ENCODE measurements around the gene ANK3. TPM values are rescaled to one million over a fixed set of nuclear protein-coding genes. Genes with fewer than 3 reads are reported as not detected.

The ANK3 gene
- total RNA-seq, 2 donors from 2014 or later = 189 to 198 TPM

GRCh38 chr10:60384708-60385398 lies 4.8 kb downstream of the ANK3 start:
- no peaks in the 10 kb centered on the region for H3K27me3 ChIP-seq
- no peak overlapping the region for H3K4me3 ChIP-seq
- peaks cover 0 to 16% of the 10 kb centered on the region in 2 donors for H3K4me1 ChIP-seq

DNA sequence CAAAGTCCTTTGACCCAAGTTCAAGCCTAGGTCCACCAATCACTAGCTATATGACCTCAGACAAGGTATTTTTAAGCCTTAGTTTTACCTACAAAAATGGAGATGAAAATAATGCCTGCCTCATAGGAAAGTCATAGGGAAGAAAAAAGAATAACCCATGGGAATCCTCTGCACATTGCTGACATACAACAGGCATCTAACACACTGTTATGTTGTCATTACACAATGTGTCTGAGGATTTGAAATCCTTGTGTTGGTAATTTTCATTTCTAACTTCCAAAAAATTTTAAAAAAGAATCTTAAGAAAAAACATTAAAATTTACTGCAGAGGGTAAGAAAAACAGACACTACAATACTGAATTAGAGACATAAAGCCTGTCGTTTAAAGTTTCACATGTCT lies 5.7 kb downstream of the ANK3 start:
- Histone ChIP-seq H3K27ac (peak overlapping the region in 1 of 2 donors; percentile 18), H3K9me3 (no peaks in the 10 kb centered on the region), H3K4me3 (no peak overlapping the region), H3K36me3 (no peaks in the 10 kb centered on the region), H3K4me1 (peaks cover 0 to 16% of the 10 kb centered on the region in 2 donors), H3K27me3 (no peaks in the 10 kb centered on the region)
- TF ChIP-seq, protein P1, sequence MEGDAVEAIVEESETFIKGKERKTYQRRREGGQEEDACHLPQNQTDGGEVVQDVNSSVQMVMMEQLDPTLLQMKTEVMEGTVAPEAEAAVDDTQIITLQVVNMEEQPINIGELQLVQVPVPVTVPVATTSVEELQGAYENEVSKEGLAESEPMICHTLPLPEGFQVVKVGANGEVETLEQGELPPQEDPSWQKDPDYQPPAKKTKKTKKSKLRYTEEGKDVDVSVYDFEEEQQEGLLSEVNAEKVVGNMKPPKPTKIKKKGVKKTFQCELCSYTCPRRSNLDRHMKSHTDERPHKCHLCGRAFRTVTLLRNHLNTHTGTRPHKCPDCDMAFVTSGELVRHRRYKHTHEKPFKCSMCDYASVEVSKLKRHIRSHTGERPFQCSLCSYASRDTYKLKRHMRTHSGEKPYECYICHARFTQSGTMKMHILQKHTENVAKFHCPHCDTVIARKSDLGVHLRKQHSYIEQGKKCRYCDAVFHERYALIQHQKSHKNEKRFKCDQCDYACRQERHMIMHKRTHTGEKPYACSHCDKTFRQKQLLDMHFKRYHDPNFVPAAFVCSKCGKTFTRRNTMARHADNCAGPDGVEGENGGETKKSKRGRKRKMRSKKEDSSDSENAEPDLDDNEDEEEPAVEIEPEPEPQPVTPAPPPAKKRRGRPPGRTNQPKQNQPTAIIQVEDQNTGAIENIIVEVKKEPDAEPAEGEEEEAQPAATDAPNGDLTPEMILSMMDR (IDR thresholded peaks at IDR 0.05) = no peak
- no peak for DNase-seq (ENCODE audit: low spot score)

More at GRCh38 chr10:60384708-60385398, 4.8 kb downstream of the ANK3 start:
- H3K27ac ChIP-seq = peak overlapping the region in 1 of 2 donors; percentile 18
- no peak for DNase-seq (ENCODE audit: low spot score)
- H3K9me3 ChIP-seq = no peaks in the 10 kb centered on the region
- no peaks in the 10 kb centered on the region for H3K36me3 ChIP-seq
- TF ChIP-seq, protein P1 (IDR thresholded peaks at IDR 0.05) = no peak

DNA sequence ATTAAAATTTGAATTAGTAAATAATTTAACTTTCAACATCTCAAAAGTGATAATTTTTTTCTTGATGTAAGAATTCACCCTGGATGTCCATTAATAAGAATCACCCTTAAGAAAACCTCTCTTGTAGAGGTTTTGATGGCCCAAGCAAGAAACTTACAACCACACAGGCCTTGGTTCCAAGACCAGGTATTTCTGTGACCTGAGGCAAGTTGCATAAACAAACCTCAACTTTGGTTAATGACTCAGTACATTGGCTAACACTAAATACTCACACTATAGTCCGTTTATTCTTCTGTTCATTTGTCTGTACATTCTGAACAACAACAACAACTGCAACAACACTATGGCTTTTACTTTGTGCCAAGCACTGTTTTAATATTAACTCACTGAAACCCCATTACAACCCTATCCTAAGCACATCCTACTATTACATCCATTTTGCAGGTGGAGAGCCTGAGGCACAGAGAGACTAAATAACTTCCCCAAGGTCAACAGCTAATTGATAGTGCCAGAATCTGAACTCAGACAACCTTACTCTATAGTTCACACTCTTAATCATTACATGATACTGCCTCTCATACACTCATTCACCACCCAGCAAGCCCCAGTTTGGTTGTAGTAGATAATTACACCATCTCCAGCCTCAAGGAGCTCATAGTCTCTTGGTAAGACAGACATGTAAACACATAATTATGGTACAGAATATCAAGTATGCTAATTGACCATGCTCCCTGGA lies 6.6 kb downstream of the ANK3 start:
- H3K4me3 ChIP-seq = no peak overlapping the region
- no peak for DNase-seq (ENCODE audit: low spot score)
- H3K27me3 ChIP-seq = no peaks in the 10 kb centered on the region
- no peaks in the 10 kb centered on the region for H3K9me3 ChIP-seq
- TF ChIP-seq, protein P1 (IDR thresholded peaks at IDR 0.05) = no peak
- H3K4me1 ChIP-seq = peaks cover 0 to 16% of the 10 kb centered on the region in 2 donors
- no peaks in the 10 kb centered on the region for H3K36me3 ChIP-seq
- no peak overlapping the region for H3K27ac ChIP-seq

DNA sequence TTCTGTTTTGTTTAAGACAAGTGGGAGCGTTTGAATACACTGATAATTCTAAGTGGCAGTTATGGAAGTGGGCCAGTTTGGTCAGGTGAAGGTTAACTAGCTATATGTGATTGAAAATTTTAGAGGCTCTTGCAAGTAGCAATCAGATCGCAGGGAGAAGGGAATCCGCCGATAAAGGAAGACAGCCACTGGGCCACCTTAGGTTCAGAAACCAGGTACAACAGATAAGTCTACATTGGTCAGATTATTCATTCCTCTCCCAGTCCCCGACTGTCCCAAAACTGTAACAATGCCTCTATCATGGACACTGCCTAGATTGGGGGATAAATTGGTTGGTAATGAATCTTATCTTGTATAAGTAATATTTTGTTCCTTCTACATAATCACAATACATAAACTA lies 8.9 kb downstream of the ANK3 start:
- no peaks in the 10 kb centered on the region for H3K36me3 ChIP-seq
- peaks cover 0 to 16% of the 10 kb centered on the region in 2 donors for H3K4me1 ChIP-seq
- H3K27me3 ChIP-seq = no peaks in the 10 kb centered on the region
- H3K27ac ChIP-seq = no peak overlapping the region
- no peak overlapping the region for H3K4me3 ChIP-seq
- TF ChIP-seq, protein P1 (IDR thresholded peaks at IDR 0.05) = no peak
- no peaks in the 10 kb centered on the region for H3K9me3 ChIP-seq
- no peak for DNase-seq (ENCODE audit: low spot score)

GRCh38 chr10:60377955-60378354 lies 11.7 kb downstream of the ANK3 start:
- TF ChIP-seq, protein P1 (IDR thresholded peaks at IDR 0.05) = no peak

More at GRCh38 chr10:60377955-60378354, 11.7 kb downstream of the ANK3 start:
- H3K27me3 ChIP-seq = no peaks in the 10 kb centered on the region
- DNase-seq (ENCODE audit: low spot score) = no peak
- no peaks in the 10 kb centered on the region for H3K36me3 ChIP-seq
- H3K27ac ChIP-seq = no peak overlapping the region
- H3K9me3 ChIP-seq = no peaks in the 10 kb centered on the region
- no peak overlapping the region for H3K4me3 ChIP-seq
- H3K4me1 ChIP-seq = no peaks in the 10 kb centered on the region
